Measurements from ENCODE around the gene SNX32. TPM values are rescaled to one million over a fixed set of nuclear protein-coding genes. Genes with fewer than 3 reads are reported as not detected.

SNX32 gene
- total and polyA plus RNA-seq, 9 of the 15 experiments (the other 6 are each of a cell fraction or from before 2014, with no cell fraction given): 0.03 TPM; not detected in 7

DNA sequence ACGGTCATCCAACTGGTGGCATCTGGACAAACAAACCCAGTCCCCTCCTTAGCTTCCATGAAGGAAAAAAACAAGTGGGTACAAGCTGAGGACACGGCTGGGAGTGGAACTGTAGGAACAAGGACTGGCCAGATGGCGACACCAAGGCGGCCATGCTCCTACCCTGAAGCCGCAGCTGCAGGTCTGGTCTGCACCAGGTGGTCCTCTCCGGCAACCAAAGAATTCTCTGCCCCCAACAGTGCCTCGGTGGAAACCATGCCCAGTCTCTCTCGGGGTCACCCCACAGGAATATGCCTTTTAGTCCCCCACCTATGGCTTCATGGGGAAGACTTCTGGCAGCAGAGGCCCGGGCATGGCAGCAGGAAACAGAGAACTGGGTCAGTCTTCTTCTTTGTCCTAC, 24.3 kb upstream of the SNX32 start (continued):
- TF ChIP-seq IRF1 (CRISPR knock-in tag; IDR thresholded peaks at IDR 0.05; ENCODE audit: borderline replicate concordance) (no peak), HMBOX1 (IDR thresholded peaks at IDR 0.05) (no peak), CBX3 (IDR thresholded peaks at IDR 0.05; ENCODE audit: borderline replicate concordance in 1 of 2, low read length in 2 of 2) (no peak), ZNF586 (CRISPR knock-in tag; conservative IDR thresholded peaks at IDR 0.05) (no peak), PHB (CRISPR knock-in tag; IDR thresholded peaks at IDR 0.05) (no peak)

- no peak overlapping the region for H3K9ac ChIP-seq (ENCODE audit: insufficient read depth in 1 of 2, low read depth in 2 of 2, low read length in 2 of 2)
- intact Hi-C loops (cut with micrococcal nuclease): loop anchor here (10.0 kb wide), 1 partner anchor 265 kb away; no protein-coding TSS in a partner anchor
- no peaks in the 10 kb centered on the region for H3K9me3 ChIP-seq (replicated peaks; ENCODE audit: control insufficient read depth, insufficient read depth, low read depth, low read length)
- 38% methylated on average over 20 of the region's 23 CpGs for WGBS (ENCODE audit: insufficient coverage, low coverage, missing lambda C conversion rate)
- H3K4me3 ChIP-seq: no peak overlapping the region
- H3K27me3 ChIP-seq (ENCODE audit: control insufficient read depth in 2 of 2, insufficient read depth in 2 of 2, low read length in 2 of 2): peaks cover 37 to 48% of the 10 kb centered on the region in 2 experiments; a peak in 4 of 5 replicates
- in situ Hi-C loops (cut with MboI): no loop called here
- POLR2A ChIA-PET: interaction anchor here (1.5 kb wide), 1 partner anchor 30 kb away, joined by 4 read pairs; the partner anchor contains the start of gene AP5B1
- BruUV-seq (replicated peaks): no TSS peak
- no peaks in the 10 kb centered on the region for H3K79me2 ChIP-seq (ENCODE audit: control insufficient read depth, insufficient read depth, low read length)
- no peak overlapping the region for H2AFZ ChIP-seq (ENCODE audit: low read depth, low read length)
- ATAC-seq (peak; percentile 58; the same call in 2 of the 3 replicates), DNase-seq (ENCODE audit: extremely low read depth in 1 of 4, low spot score in 3 of 4) (no peak), FAIRE-seq (no peak)
- no peak overlapping the region for H3K27ac ChIP-seq (ENCODE audit: extremely low read depth, low read depth, low read length)
- 0 out of 2 replicates have a peak, but pooled peaks cover 5% of the 10 kb centered on the region for H4K20me1 ChIP-seq (replicated peaks; ENCODE audit: control insufficient read depth, insufficient read depth, low read length)
- no peaks in the 10 kb centered on the region for H3K36me3 ChIP-seq (ENCODE audit: control insufficient read depth, insufficient read depth, low read length)
- no peaks in the 10 kb centered on the region for H3K9me1 ChIP-seq (ENCODE audit: control insufficient read depth, insufficient read depth, low read length)
- no peak overlapping the region for H3K4me2 ChIP-seq (ENCODE audit: insufficient read depth, low read length)
- peaks cover 4 to 9% of the 10 kb centered on the region in 2 experiments; a peak in 3 of 5 replicates for H3K4me1 ChIP-seq (replicated peaks in 1 of 2; ENCODE audit: control insufficient read depth in 2 of 2, insufficient read depth in 2 of 2, low read length in 2 of 2)
- CTCF ChIA-PET (ENCODE audit: low intra/inter-chr PET ratio): no interaction called here
- TF ChIP-seq CBX5 (IDR thresholded peaks at IDR 0.05; ENCODE audit: borderline replicate concordance, low read depth): no peak
- no peak for TF ChIP-seq ELF2 (CRISPR knock-in tag; IDR thresholded peaks at IDR 0.05)
- TF ChIP-seq, protein P1, sequence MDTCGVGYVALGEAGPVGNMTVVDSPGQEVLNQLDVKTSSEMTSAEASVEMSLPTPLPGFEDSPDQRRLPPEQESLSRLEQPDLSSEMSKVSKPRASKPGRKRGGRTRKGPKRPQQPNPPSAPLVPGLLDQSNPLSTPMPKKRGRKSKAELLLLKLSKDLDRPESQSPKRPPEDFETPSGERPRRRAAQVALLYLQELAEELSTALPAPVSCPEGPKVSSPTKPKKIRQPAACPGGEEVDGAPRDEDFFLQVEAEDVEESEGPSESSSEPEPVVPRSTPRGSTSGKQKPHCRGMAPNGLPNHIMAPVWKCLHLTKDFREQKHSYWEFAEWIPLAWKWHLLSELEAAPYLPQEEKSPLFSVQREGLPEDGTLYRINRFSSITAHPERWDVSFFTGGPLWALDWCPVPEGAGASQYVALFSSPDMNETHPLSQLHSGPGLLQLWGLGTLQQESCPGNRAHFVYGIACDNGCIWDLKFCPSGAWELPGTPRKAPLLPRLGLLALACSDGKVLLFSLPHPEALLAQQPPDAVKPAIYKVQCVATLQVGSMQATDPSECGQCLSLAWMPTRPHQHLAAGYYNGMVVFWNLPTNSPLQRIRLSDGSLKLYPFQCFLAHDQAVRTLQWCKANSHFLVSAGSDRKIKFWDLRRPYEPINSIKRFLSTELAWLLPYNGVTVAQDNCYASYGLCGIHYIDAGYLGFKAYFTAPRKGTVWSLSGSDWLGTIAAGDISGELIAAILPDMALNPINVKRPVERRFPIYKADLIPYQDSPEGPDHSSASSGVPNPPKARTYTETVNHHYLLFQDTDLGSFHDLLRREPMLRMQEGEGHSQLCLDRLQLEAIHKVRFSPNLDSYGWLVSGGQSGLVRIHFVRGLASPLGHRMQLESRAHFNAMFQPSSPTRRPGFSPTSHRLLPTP (IDR thresholded peaks at IDR 0.05; ENCODE audit: borderline replicate concordance, extremely low read depth, insufficient read length): no peak
- TF ChIP-seq CTCF (IDR thresholded peaks at IDR 0.05 in 2 of 3, conservative IDR thresholded peaks at IDR 0.05 in 1 of 3; ENCODE audit: insufficient read depth in 2 of 3, low read depth in 1 of 3, low read length in 3 of 3): peak in 2 of 3 experiments; percentile 14 to 32; a peak in 1 of 6 replicates
- no peak for TF ChIP-seq MTA3 (IDR thresholded peaks at IDR 0.05; ENCODE audit: borderline replicate concordance)
- TF ChIP-seq CEBPG (CRISPR knock-in tag; IDR thresholded peaks at IDR 0.05): peak; percentile 78
- no peak for TF ChIP-seq CEBPG (tag; conservative IDR thresholded peaks at IDR 0.05 in 1 of 2, IDR thresholded peaks at IDR 0.05 in 1 of 2)
Observed at GRCh38 chr11:65810046-65810868, 23.5 kb upstream of the SNX32 start.
